GM19240 (cell line): Measurements from ENCODE around the gene DNAJC3.
"Not testable (repeated sequence)": the region's sequence is repeated elsewhere in the genome, so short reads cannot be mapped to it uniquely, and the experiment has no call there.

Source experiments
- DNase-seq: peaks from one replicate; pipeline ENCODE4 v3.0.0; 2011; ENCODE audit warnings: low spot score; ENCODE audit not compliant: insufficient read length

The DNAJC3 gene

DNA sequence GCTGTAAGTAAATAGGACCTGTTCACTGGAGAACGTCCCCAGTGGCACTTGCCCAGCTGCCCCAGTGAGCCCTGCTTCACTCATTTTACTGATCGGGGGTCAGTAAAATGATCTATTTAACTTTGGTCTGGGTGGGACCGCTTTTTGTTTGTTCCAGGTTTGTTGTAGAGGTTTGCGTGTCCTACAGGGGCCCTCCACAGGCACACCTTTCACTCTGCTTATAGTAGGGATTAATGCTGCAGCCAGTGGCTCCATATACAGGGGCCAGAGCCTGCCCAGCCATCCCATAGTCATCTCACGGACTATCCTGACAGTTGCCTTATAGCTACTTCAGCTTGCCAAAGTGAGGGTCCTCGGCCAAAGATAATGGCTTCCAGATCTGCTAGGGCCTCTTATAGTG, 104.1 kb downstream of the DNAJC3 start:
- no peak for DNase-seq

DNA sequence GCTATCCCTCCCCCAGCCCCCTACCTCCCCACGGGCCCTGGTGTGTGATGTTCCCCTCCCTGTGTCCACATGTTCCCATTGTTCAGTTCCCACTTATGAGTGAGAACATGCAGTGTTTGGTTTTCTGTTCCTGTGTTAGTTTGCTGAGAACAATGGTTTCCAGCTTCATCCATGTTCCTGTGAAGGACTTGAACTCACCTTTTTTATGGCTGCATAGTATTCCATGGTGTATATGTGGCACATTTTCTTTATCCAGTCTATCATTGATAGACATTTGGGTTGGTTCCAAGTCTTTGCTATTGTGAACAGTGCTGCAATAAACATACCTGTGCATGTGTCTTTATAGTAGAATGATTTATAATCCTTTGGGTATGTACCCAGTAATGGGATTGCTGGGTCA, 105.0 kb downstream of the DNAJC3 start:
- DNase-seq, result not testable (repeated sequence)

DNA sequence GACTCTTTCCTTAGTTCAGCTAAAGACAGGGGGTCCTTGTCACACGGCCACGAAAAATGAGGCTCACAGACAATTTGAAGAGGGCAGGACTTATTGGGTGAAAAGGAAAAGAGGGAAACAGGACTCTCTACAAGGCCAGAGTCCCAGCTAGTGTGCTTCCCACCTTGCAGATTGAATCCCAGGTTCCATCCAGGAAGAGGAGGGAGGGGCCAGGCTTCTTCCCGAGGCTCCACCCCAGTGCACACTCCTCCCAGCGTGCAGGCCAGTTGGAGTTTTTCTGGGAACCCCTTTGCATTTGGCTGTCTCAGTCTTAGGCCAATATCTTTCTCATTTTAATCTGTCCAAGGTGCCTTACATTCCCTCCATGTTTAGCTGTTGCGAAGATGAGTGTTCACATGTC, 106.8 kb downstream of the DNAJC3 start:
- DNase-seq, result no peak

DNA sequence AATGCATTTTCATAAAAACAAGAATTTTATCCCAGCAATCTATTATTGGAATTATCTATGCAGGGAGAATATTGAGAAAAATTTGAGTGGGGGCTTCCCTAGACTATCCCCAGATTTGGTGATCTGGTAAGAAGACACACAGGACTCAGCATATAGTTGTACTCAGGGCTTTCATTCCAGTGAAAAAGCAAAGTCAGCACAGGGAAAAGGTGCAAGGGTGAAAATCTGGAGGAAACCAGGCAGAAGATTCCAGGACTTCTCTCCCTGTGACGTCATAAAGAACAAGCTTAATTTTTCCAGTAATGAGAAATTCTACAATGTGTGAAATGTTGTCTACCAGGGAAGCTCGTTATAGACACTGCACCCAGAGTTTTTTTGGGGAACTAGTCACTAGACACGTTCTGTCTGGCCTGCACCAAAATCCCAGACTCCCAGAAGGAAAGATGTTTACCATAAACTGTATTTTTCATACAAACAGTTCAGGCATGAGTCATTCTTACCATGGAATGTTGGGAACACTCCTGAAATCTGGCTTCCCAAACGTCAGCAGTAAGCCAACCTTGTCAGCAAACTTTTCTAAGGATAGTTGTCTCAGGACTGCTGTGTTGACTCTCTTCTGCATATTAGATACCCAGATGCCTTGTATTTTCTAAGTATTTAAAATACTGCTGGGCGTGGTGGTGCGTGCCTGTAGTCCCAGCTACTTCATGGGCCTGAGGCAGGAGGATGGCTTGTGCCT, 107.4 kb downstream of the DNAJC3 start:
- DNase-seq, result no peak

DNA sequence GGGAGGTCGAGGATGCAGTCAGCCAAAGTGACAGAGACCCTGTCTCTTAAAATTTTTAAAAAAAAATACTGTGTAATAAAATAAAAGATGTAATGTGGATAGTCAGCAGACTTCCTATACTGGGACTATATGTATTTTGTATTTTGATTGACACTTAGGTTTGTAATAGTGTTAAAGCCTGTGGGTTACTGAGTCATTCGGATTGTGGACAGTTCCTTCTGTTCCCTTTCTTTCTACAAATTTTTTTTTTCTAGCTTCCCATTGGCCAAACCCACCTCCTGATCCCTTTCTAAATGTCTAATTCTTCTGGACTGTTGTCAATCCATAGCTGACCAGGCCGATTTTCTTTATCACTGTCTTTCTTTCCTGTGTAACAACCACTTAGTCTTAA, 108.0 kb downstream of the DNAJC3 start:
- no peak for DNase-seq

DNA sequence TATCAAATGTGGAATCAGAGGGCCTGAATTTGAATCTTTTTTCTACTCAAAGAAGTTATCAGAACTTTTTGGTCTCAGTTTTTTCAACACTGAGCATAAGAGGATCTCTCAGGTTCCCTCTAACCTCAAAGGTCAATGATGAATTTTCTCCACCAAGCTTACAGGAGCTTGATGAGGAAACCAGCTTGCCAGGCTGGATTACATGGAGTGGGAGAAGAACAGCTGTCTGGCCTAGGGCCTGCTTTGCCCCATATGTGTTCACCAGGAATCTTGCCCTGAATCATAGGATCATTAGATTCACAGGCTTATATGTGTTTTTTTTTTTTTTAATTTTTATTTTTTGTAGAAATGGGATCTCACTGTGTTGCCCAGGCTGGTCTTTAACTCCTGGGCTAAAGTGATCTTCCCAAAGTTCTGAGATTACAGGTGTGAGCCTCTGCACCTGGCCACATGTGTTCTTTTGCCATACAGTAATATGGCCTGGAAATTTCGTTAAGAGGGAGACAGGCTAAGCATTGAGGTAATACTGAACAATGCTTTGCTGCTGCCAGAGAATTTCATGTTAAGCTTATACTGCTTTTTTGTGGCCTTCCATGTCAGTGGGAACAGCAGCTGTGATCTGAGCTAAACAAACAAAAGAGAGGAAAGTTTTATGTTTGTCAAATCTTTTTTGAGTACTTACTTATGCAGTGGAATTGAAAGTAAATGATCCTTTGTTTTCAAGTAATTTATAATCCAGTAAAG, 110.6 kb downstream of the DNAJC3 start:
- DNase-seq, result no peak

DNA sequence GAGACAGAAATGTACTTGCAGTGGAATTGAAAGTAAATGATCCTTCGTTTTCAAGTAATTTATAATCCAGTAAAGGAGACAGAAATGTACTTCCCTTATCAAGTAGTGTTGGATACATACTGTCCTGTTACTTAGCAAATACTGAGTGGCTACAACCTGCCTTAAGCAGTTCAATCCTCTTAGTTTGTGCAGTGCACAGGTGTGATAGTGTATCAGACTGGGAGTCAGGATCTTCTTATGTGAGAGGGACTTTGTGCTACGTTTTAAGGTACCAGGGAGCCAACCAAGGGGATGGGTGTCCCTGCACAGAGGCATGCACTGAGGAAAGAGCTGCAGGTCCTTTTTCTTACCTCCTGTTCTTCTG, 111.1 kb downstream of the DNAJC3 start:
- DNase-seq, result no peak

DNA sequence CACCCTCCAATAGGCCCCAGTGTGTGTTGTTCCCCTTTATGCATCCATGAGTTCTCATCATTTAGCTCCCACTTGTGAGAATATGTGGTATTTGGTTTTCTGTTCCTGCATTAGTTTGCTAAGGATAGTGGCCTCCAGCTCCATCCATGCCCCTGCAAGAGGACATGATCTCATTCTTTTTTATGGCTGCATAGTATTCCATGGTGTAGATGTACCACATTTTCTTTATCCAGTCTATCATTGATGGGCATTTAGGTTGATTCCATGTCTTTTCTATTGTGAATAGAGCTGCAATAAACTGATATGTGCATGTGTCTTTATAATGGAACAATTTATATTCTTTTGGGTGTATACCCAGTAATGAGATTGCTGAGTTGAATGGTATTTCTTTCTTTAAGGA, 112.4 kb downstream of the DNAJC3 start:
- not testable (repeated sequence) for DNase-seq

DNA sequence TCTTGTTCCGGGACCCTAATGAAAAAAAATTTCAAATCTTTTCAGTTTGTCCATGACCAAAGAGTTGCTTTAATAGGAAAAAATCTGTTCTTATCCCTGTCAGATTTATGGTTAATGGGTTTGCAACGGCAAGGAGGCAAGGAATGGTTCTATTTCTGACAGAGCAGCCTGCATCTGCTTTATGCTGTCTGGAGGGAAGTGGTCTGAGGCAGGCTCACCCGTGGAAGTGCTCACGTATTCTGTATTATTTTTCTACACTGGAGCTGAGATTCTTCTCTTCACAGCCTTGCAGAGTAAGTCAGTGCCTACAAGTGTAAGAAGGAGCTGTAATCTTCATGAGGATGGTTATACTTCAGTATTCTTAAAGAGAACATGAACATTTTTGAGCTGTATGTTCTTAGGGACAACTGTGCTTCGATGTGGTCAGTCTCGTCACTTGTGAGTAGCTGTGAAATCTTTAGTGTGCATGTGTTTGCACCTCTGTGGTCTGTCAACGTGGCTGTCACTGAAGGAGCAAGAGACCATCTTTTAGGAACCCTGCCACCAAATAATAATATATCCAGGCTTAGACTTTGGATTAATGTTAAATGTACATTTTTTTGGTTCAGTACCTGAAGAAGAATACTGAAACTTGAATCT, 114.3 kb downstream of the DNAJC3 start:
- DNase-seq, result no peak

DNA sequence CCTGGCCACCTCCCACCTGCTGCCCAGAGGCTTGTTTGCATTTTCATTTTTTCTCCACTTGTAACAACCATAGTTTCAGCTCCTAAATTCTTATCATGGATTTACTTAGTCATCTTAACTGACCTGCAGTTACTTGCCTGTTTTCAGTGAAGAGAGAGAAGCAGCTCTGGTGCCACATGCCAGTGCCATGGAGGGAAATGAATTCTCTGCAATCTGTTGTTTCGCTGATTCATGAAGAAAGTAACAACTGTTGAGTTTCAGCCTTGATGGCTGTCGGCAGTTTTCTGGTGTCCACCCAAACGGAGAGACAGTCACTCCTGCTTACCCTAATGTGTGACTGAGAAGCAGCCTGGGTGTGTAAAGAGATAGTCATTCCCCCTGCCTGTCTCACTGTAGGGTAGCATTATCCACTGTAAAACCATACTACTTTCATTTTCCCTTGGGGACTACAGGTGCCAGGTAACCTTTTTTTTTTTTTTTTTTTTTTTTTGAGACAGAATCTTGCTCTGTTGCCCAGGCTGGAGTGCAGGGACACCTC, 116.1 kb downstream of the DNAJC3 start:
- DNase-seq, result no peak

DNA sequence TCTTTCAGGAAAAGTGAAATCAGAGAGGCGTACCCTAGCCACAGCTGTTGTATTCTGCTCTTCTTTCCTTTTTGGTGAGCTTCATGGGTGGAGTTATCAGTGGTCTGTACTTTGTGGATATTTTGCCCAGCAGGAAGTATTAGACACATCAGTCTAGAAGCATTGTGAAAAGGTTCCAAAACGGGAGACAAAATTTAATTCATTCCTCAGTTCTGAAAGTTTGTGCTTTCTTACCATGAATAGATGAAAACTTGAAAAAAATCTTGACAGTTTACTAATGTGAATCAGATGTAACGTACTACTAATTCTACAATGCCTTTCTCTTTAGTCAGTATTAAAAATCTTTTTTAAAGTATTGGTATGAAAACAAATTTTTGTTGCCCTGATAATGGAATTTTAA, 116.8 kb downstream of the DNAJC3 start:
- no peak for DNase-seq

DNA sequence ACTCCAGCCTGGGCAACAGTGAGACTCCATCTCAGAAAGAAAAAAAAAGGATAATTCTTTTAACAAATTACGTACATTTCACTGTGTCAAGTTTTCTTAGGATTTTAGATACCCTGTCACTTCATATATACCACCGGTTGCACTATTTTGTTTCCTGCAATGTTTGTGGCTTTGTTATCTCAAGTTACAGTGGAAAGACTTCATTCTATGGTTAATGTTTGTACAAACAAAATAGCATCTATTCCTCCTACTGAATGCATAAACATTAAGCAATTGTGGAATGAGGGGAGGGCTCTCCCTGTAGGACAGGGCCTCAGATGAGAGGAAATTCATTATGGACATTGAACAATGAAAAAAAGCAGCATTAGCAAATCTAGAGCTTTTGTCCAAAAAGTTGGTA, 120.1 kb downstream of the DNAJC3 start:
- no peak for DNase-seq

DNA sequence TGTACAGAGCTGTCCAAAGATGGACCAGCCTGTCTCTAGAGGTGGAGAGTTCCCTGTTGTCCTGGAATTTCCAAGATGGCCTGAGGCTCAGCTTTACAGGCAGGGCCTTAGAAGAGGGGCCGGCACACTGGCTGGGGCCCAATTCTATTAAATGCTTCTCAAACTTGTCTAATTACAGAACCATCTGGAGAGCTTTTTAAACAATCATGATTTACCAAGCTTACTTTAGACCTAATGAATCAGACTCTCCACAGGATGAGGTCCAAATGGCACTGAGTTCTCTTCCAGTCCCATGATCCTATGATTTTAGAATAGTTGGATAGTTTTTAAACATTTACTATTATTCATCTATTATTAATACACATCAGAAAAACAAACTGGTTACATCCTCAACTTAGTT, 123.5 kb downstream of the DNAJC3 start:
- no peak for DNase-seq

DNA sequence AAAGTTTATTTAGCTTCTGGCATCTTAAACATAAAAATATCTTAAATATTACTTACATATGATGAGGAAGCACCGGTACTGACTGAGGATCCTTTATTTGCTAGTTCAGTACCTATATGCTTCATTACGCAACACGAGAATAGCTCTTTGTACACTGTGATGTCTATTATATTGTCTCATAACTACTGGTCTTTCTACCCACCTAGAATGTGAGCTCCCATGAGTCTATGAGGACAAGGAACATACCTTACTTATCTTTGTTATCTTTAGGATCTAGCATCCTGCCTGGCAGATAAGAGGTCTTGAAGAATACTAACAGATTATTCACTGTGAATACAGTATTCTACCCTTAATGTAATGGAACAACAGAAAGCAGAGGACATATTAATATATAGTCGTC, 124.9 kb downstream of the DNAJC3 start:
- no peak for DNase-seq

DNA sequence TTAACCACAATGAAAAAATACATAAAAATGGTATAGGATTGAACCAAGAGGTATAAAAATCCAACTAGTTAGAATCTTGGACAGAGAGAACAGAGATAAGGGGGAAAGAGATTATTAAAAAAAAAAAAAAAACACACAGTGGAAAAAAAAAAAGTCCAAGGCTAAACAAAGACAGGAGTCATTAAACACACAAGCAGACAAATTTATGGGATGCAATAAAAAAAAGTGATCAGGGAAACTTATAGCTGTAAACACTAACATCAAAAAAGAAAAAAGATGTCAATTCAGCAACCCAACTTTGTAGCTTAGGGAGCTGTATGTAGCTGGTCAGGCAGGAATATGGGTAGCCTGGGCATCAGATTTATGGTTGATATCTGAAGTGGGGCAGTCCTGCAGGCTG, 129.0 kb downstream of the DNAJC3 start:
- DNase-seq, result no peak

DNA sequence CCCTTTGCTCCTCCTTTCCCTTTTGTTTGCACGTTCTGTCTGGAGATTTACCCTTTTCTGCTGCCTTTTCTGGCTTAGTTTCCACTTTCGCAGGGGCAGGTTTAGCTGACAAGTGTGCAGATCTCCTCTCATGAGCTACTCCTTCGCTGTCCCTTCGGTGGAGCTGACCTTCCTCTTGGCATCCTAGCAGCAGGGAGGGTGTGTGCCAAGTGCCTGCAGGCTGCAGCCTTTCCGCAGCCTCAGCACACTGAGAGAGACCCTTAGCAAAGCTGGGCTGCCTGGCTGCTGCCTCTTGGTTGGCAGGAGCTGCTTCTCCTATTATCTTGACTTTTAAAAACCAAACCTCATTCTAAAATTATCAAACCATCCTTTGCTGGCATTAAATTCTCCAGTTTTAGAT, 132.5 kb downstream of the DNAJC3 start:
- no peak for DNase-seq

DNA sequence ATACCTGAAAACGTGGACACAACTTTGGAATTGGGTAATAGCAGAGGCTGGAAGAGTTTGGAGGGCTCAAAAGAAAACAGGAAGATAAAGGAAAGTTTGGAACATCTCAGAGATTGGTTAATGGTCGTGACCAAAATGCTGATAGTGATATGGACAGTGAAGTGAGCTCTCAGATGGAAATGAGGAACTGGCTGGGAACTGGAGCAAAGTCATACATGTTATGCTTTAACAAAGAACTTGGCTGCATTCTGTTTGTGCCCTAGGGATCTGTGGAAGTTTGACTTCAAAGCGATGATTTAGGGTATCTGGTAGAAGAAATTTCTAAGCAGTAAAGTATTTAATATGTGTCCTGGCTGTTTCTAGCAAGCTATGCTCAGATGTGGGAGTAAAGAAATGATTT, 136.2 kb downstream of the DNAJC3 start:
- no peak for DNase-seq

DNA sequence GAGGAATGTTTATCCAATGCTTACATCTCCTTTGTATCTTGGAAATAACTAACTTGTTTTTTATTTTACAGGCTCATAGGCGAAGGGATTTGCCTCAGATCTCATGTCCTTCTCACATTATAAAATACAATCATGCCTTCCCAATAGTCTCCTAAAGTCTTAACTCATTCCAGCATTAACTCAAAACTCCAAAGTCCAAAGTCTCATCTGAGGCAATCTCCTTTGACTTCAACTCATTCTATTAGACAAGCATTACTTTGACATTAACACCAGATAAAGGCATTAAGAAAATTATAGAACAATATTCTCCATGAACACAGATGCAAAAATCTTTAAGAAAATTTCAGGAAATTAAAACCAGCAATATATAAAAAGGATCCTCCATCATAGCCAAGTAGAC, 137.6 kb downstream of the DNAJC3 start:
- DNase-seq, result no peak

DNA sequence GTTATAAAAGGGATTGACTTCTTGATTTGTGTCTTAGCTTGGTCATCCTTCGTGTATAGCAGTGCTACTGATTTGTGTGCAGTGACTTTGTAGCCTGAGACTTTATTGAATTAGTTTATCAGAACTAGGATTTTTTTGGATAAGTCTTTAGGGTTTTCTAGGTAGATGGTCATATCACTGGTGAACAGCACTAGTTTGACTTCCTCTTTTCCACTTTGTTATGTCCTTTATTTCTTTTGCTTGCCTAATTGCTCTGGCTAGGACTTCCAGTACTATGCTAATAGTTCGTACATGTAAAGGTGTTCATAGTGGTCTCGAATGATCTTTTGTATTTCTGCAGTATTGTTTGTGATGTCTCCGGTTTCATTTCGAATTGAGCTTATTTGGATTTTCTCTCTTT, 145.4 kb downstream of the DNAJC3 start:
- DNase-seq, result no peak

DNA sequence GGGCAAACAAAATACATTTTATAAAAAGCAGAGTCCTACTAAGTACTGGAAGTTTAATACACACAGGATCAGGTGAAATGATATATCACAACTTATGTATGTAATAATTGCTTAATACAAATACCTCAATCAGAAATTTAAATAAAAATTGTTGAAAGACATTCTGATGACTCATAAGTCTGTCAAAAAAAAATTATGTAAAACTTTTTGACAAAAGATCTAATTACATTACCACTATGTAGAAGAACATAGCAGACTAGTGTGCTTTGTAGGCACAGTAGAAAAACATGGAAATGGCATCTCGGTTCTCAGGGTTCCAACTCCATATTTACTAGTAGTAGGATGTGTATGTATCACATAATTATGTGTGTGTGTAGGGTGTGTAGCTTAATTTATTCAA, 156.2 kb downstream of the DNAJC3 start:
- DNase-seq, result no peak

DNA sequence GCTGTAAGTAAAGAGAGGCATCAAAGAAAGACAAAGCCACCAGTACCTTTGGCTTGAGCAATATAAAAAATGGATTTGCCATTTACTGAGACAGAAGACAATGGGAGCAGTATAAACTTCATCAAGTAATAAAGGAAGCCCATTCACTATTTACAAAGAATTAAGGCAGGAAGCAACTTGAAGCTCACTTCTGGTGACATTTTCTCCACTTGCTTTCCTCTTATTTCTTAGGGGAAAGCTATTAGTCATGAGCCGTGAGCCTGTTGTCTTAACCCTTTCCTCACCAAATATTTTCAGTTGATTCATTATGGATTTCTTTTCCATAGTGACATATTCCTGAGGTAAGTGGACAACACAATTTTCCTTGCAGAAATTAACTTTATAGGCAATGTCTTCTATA, 156.8 kb downstream of the DNAJC3 start:
- DNase-seq, result no peak

DNA sequence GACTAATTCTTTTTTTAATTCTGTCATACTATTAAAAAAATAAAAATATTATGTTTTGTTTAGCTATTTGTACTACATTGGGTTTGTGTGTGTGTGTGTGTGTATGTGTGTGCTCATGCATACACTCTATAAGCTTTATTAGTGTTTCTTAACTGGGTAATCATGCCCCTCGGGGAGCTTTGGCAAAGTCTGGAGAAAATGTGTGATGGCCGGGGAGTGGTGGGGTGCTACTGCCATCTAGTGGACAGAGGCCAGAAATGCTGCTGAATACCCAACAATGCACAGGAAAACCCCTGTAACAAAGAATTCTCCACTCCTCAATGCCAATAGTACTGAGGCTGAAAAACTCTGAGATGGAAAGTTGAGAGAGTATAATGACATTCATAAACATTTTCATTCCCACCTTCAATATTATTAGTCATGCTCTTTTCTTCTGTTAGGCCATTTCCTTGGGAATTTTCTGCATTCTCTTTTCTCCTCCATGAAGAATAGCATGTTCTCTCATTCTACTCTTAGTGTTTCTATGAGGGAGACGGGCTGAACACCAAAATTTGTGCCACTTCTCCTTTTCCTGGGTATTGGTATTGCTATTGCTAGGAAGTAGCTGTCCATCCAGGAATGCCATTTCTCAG, 157.3 kb downstream of the DNAJC3 start:
- peak; percentile 21 for DNase-seq
